SJCRH30 (cell line): ENCODE data around the gene BCL11B. TPM values are rescaled to one million over a fixed set of nuclear protein-coding genes. Genes with fewer than 3 reads are reported as not detected.

Experiments
- DNase-seq, 2 experiments: peaks; one replicate each; pipeline ENCODE4 v3.0.0-alpha.2; 2015 to 2020
- H3K27ac ChIP-seq: fragments of 250-450 bp; sonication (Bioruptor Pico); 2 replicates; pipeline ENCODE4 v1.5.1; 2020; ENCODE audit warnings: mild to moderate bottlenecking, moderate library complexity
- H3K27me3 ChIP-seq: fragments of 250-450 bp; sonication (Bioruptor Pico); 2 replicates; pipeline ENCODE4 v1.5.1; 2020; ENCODE audit warnings: mild to moderate bottlenecking, moderate library complexity
- H3K36me3 ChIP-seq: fragments of 250-450 bp; sonication (Bioruptor Pico); 2 replicates; pipeline ENCODE4 v1.5.1; 2020; ENCODE audit warnings: mild to moderate bottlenecking, moderate library complexity
- H3K4me1 ChIP-seq: fragments of 250-450 bp; sonication (Bioruptor Pico); 2 replicates; pipeline ENCODE4 v1.5.1; 2020; ENCODE audit warnings: mild to moderate bottlenecking, moderate library complexity
- H3K4me3 ChIP-seq: fragments of 250-450 bp; sonication (Bioruptor Pico); 2 replicates; pipeline ENCODE4 v1.5.1; 2020; ENCODE audit warnings: mild to moderate bottlenecking, moderate library complexity
- H3K9me3 ChIP-seq: fragments of 250-450 bp; sonication (Bioruptor Pico); replicated peaks from 2 replicates; pipeline ENCODE4 v1.5.1; 2020; ENCODE audit warnings: mild to moderate bottlenecking, moderate library complexity
- total RNA-seq: library from RNA; depleted of rRNA; stranded (reverse); fragments of >200 nt; shearing (Covaris generic); gene quantifications from 2 replicates; pipeline ENCODE4 v1.2.3, GENCODE V29; 2014

The BCL11B gene
- total RNA-seq, 1 experiment from 2014 or later, result 2.2 TPM

DNA sequence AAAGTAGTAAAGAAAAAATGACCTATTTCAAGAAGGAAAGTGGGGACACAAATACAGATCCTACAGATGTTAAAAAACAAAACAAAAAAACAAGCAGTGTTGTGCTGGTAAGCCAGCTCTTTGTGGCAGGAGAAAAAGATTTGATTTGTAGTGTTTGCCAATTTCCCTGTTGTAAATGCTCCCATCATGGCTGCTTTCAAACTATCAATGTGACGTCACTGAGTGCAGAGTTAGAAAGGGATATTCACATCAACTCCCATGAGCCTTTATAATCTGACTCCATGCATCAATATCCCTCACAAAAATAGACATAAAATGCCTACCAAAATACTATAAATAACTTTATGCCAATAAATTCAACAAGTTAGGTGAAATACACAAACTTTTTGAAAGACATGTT, 32.2 kb upstream of the BCL11B start:
- no peak overlapping the region for H3K27ac ChIP-seq
- no peaks in the 10 kb centered on the region for H3K9me3 ChIP-seq
- no peaks in the 10 kb centered on the region for H3K36me3 ChIP-seq
- H3K4me1 ChIP-seq, result no peaks in the 10 kb centered on the region
- H3K4me3 ChIP-seq, result no peak overlapping the region
- DNase-seq, result no peak
- no peaks in the 10 kb centered on the region for H3K27me3 ChIP-seq

DNA sequence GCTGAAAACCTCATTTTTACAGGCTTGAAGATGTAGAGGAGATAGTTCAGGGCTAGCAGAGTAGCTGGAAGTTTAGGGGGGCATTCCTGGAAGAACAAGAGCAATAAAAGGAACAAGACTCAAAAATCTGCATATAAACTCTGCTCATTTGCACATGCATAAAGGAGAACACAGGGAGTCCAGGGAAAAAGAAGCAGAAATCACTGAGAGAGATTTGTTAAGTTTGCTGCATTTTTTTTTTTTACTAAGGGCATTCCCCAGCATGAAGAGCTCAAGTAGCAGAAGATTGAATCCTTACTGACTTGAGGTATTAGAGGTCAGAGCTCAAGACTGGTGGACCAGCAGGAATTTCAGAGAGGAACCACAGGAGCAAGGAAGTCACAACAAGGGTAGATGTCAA, 28.2 kb upstream of the BCL11B start:
- no peaks in the 10 kb centered on the region for H3K27me3 ChIP-seq
- no peaks in the 10 kb centered on the region for H3K9me3 ChIP-seq
- H3K4me3 ChIP-seq, result no peak overlapping the region
- no peak for DNase-seq
- H3K36me3 ChIP-seq, result no peaks in the 10 kb centered on the region
- H3K27ac ChIP-seq, result no peak overlapping the region
- no peaks in the 10 kb centered on the region for H3K4me1 ChIP-seq

DNA sequence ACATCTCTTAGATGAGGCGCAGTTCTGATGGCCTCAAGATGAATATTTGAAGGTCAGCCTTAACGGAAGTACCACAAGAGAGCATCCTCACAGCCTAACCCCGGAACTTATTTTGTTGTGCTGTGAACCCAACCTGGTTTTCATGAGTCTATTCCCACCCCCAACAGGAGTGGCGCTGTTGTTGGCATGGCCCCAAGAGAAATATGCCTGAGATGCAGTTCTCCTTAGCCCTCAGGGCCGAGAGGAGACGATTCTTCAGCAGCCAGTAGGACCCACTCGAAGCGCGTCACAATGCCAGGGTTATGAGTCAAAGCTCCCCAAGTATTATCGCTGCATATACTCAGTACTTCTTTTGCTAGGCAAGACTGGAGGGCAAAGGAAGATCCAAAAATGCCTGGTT, 24.5 kb upstream of the BCL11B start:
- Histone ChIP-seq H3K27ac (no peak overlapping the region), H3K4me1 (no peaks in the 10 kb centered on the region; the same call in 1 of the 2 replicates), H3K36me3 (no peaks in the 10 kb centered on the region), H3K9me3 (0 out of 2 replicates have a peak, but pooled peaks cover 3% of the 10 kb centered on the region), H3K4me3 (no peak overlapping the region), H3K27me3 (no peaks in the 10 kb centered on the region)
- no peak for DNase-seq

DNA sequence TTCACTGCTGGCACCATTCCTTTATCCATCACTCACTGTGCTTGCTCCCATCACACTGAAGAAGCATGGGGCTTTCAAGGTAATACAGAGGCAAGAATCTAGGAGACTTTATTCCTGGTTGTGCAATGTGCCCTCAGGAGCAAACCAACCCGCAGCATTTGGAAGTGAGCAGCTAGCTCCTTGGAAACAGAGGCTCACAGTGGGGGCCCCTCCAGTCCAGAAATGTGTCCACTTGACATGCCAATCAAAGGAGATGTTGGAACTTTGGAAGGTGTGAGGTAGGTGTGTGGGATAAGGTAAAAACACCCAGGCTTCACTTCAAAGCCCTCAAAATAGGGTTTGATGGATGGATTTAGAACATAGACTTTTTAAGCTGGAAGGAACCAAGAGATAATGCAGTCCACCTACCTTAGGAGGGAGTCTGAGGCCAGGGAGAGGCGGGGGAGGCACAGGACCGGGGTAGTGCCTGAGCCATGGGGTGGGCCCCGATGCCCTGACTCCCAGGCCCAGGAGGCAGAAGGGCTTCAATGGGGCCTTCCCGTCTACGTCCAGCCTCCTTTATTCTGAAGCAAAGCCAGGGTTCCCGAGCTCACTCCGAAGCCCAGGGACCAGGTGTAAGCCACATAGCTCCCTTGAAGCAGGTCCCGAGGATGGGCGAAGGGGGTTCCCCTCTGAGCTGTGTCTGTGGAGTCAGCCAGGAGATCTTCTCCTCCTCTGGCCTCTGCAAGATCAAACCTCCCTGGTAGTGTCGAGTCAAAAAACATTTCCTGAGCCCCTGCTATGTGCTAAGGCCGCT, 17.6 kb upstream of the BCL11B start:
- no peak for DNase-seq
- Histone ChIP-seq H3K4me3 (no peak overlapping the region), H3K27me3 (no peaks in the 10 kb centered on the region), H3K27ac (no peak overlapping the region), H3K36me3 (no peaks in the 10 kb centered on the region), H3K4me1 (no peaks in the 10 kb centered on the region; the same call in 1 of the 2 replicates), H3K9me3 (0 out of 2 replicates have a peak, but pooled peaks cover 3% of the 10 kb centered on the region)

DNA sequence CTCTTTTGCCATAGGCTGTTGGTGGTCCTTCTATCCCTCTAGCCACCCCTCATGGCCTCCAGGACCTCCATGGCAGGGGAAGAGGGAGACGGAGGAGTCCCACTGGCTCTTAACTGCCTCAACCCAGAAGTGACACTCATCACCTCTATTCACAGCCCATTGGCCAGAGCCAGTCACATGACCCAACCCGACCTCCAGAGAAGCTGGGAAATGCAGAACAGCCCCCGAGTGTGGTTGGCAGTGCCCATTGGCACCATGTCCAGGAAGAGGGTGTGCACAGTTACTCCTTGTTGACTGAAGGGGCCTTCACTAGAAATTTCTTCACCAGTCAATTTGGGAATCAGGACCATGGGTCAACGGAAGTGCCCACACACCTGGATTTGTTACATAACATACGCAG, 17.0 kb upstream of the BCL11B start:
- no peaks in the 10 kb centered on the region for H3K36me3 ChIP-seq
- no peak overlapping the region for H3K27ac ChIP-seq
- H3K27me3 ChIP-seq, result no peaks in the 10 kb centered on the region
- H3K4me3 ChIP-seq, result no peak overlapping the region
- 0 out of 2 replicates have a peak, but pooled peaks cover 3% of the 10 kb centered on the region for H3K9me3 ChIP-seq
- DNase-seq, result no peak
- H3K4me1 ChIP-seq, result no peaks in the 10 kb centered on the region

DNA sequence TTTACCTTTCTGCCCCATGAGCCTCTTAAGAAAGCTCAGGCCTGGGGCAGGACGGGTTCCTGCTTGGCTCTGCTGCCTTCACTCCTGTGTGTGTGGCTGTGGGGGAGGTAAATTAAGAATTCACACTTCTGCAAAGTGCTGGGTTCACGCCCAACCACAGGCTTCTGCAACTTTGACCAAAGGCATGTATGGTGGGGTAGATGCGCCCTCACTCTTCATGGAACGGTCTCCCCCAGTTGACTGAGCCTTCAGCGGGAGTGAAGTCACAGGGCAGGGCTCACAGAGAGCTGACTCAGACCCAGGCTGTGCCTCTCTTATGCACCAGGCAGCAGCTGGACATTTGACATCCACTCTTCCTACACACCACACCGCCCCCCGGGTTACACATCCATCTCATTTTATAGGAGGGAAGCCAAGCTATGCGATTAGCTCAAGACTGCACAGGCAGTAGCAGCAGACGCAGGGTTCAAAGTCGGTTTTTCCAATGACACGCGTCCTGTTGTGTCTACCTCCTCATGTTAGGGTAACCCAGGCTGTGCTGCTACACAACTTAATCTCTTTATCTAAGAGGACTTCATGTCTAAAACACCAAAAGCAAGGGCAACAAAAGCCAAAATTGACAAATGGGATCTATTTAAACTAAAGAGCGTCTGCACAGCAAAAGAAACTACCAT, 15.4 kb upstream of the BCL11B start:
- no peaks in the 10 kb centered on the region for H3K36me3 ChIP-seq
- no peak overlapping the region for H3K4me3 ChIP-seq
- no peaks in the 10 kb centered on the region for H3K4me1 ChIP-seq
- H3K9me3 ChIP-seq, result no peaks in the 10 kb centered on the region
- no peak overlapping the region for H3K27ac ChIP-seq
- no peak for DNase-seq
- H3K27me3 ChIP-seq, result no peaks in the 10 kb centered on the region

DNA sequence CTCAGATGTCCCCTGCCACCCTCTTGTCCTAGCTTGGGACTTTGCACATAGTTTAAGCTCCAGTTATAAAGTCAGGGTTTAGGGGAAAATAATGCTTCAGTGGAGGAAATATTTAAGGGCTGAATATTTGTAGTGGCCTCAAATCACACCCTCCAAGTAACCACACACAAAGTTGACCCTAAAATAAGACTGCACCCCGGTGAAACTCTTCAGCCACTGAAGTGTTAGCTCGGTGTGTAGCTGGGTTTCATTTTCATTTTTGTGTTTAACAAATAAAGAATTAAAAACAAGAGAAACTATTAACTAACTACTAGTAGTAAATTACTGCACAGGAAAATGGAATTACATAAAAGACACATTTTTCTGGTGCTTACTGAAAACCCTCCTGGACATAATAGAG, 14.8 kb upstream of the BCL11B start:
- Histone ChIP-seq H3K36me3 (no peaks in the 10 kb centered on the region), H3K4me3 (no peak overlapping the region), H3K4me1 (no peaks in the 10 kb centered on the region), H3K27me3 (no peaks in the 10 kb centered on the region), H3K27ac (no peak overlapping the region), H3K9me3 (no peaks in the 10 kb centered on the region)
- DNase-seq, result no peak

DNA sequence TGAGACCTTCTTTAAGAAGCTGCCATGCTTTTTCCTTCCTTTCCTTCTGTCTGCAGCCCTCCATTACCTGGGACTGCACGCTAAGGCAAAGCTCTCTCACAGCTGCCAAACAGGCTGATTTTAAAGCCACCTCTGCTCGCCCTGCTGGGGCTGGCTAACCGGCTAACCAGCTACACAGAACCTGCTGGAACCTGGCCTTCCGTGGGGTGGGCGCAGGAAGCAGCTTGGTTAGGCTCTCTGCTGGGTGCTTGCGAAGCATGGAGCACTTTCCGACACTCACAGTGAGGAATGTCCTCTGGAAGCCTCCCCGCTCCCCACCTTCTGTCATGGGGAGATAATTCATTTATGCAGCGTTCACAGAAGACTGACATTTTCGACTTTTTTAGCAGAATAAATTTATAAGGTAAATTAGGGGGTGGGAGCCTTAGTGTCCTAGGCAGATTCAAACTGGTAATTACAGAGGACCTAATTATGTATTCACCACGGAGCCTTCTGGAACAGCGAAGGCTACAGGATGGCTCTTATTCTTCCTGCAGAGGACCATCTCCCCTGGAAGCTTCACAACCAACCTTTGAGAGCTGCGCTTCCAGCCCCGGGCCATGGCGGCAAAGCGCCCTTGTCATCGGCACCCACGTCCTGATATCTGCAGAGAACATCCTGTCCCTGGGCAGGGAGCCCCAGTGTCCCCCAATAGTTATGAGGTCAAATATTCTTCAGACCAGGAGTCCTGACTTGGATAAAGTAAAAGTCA, 12.4 kb upstream of the BCL11B start:
- Histone ChIP-seq H3K9me3 (no peaks in the 10 kb centered on the region), H3K4me3 (no peak overlapping the region)

DNA sequence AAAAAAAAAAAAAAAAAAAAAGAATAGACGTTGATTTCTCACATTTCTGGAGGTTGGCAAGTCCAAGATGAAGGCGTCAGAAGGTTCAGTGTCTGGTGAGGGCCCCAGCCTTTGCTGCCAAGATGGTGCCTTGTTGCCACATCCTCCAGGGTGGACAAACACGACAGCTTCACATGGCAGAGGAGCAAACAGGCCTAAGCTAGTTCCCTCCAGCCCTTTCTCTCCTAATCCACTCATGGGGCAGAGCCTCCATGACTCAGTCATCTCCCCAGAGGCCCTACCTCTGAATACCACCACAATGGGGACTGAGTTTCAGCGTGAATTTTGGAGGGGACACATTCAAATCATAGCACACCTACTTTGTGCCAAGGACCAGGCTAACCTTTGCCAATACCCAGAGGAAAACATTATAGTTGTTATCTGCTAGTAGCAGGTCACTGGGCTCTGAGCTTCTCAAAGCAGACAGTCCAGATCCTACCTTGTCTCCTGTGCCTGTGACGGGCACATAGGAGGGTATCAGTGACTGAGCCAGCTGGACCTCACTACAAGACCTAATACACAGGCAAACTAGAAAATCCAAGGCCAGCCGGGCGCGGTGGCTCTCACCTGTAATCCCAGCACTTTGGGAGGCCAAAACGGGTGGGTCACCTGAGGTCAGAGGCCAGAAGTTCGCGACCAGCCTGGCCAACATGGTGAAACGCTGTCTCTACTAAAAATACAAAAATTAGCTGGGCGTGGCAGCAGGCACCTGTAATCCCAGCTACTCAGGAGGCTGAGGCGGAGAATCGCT, 10.5 kb upstream of the BCL11B start:
- Histone ChIP-seq H3K9me3 (no peaks in the 10 kb centered on the region), H3K4me1 (no peaks in the 10 kb centered on the region), H3K27me3 (0 out of 2 replicates have a peak, but pooled peaks cover 4% of the 10 kb centered on the region), H3K27ac (no peak overlapping the region), H3K4me3 (no peak overlapping the region), H3K36me3 (no peaks in the 10 kb centered on the region)
- DNase-seq, result no peak

More for the DNA sequence above, 12.4 kb upstream of the BCL11B start:
- Histone ChIP-seq H3K27me3 (0 out of 2 replicates have a peak, but pooled peaks cover under 1% of the 10 kb centered on the region), H3K27ac (no peak overlapping the region), H3K36me3 (no peaks in the 10 kb centered on the region), H3K4me1 (no peaks in the 10 kb centered on the region)
- no peak for DNase-seq

DNA sequence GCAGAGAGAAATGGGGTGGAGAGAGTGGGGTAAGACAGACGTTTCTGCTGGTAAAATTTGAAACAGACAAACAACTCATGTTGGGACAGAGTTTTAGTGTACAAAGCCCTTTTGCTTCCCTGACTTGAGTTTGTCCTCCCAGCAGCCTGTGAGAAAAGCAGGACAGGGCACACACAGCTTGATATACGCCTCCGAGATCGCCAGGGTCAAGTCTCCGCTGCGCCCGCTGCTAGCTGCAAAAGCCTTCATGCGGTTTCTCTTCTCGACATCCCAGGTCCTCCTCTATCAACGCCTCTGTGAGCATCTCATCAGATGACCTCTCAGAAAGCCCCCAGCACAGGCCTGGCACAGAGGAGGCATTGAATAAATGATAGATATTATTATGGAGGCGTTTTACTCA, 9.4 kb upstream of the BCL11B start:
- Histone ChIP-seq H3K4me1 (no peaks in the 10 kb centered on the region), H3K27me3 (peaks cover 4% of the 10 kb centered on the region; the same call in 1 of the 2 replicates), H3K36me3 (no peaks in the 10 kb centered on the region), H3K9me3 (no peaks in the 10 kb centered on the region), H3K27ac (no peak overlapping the region), H3K4me3 (no peak overlapping the region)
- no peak for DNase-seq

DNA sequence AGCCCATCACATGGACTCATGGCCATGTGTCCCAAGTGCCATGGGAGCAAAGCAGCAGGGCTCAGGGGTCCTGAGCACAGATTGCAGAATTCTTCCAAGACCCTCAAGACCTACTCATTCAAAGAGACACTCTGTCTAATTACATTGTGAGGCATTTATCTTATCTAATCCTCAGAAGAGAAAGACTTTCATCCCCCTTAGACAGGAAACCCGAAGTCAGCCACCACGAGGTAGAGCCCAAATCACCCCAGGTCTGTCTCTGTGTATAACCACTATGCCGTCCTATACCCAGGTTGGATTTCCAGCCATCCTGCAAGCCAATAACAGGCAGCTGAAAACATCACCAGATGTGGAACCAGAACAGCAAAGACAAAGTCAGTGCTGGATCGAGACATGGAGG, 8.9 kb upstream of the BCL11B start:
- Histone ChIP-seq H3K9me3 (no peaks in the 10 kb centered on the region), H3K4me3 (no peak overlapping the region), H3K36me3 (no peaks in the 10 kb centered on the region), H3K27me3 (peaks cover 4% of the 10 kb centered on the region; the same call in 1 of the 2 replicates), H3K4me1 (no peaks in the 10 kb centered on the region), H3K27ac (no peak overlapping the region)
- no peak for DNase-seq

DNA sequence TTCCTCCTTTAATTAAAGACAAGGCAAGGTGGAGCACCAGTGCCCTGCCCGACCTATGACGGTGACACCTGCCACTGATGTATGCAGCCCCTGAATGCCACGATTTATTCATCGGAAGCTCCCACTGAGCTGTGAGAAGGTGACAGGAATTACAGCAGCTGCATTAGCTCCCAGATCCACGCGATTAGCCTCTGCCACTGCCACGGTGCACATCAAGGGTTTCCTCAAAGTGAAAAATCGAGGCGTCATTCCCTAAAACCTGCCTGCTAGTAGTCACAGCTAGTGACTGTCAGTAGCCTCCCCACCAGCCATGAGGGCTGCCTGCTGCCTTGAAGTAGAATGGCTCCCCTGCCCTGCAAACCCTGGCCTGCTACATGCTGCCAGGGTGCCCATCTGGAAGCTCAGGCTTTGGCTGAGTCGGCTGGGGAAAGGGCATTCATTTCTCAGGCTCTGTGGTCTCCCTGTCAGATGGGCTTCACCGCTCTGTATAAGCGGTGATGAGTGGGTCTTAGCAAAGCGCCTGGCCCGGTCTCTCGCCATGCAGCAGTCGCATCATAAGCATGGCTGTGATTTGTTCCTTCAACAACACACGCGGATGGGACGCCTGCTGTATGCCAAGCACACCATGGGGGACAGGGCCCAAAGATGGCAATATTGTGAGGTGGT, 8.2 kb upstream of the BCL11B start:
- Histone ChIP-seq H3K4me3 (no peak overlapping the region), H3K36me3 (no peaks in the 10 kb centered on the region), H3K4me1 (no peaks in the 10 kb centered on the region), H3K27ac (no peak overlapping the region), H3K27me3 (peaks cover 4% of the 10 kb centered on the region; the same call in 1 of the 2 replicates), H3K9me3 (no peaks in the 10 kb centered on the region)
- no peak for DNase-seq

DNA sequence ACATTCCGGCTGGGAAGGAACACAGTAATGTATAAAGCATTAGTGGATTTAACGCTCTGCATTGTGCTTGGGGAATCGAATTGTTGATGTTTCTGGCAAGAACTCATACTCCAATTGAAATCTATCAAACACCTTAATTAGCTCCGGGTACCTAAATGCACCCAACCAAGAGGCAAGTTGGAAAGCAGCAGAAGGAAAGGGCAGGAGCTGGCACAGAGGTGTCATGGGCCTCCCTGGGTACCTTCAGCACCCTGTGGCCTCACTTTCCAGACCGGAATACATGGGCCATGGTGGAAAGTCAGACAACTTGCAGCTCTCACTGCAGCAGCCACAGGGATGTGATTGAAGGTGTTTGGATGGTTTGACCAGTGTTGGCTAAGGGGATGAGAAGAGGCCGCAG, 6.8 kb upstream of the BCL11B start:
- Histone ChIP-seq H3K36me3 (no peaks in the 10 kb centered on the region), H3K4me1 (no peaks in the 10 kb centered on the region), H3K27ac (no peak overlapping the region), H3K4me3 (no peak overlapping the region), H3K9me3 (no peaks in the 10 kb centered on the region), H3K27me3 (peaks cover 4% of the 10 kb centered on the region; the same call in 1 of the 2 replicates)
- no peak for DNase-seq

DNA sequence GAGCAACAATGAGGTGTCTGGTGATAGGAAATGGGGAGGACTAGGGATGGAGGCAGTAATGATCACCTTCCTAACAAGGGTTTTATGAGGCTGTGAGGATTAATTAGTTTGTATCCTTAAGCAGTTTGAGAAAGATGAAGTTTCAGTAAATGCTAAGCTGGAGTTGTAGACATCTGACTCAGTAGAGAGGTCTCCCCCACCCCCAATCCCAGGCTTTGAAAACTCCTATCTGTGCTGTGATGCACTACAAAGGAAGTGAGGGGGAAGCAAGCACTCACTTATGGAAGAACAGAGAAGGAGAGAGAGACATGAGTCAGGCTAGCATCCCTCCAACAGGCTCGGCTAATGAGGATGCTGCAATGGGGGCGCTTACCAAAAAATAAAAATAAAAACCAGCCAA, 5.5 kb upstream of the BCL11B start:
- H3K36me3 ChIP-seq, result no peaks in the 10 kb centered on the region
- H3K27ac ChIP-seq, result no peak overlapping the region
- H3K9me3 ChIP-seq, result no peaks in the 10 kb centered on the region
- no peaks in the 10 kb centered on the region; the same call in 1 of the 2 replicates for H3K4me1 ChIP-seq
- no peak for DNase-seq
- H3K4me3 ChIP-seq, result no peak overlapping the region
- H3K27me3 ChIP-seq, result peaks cover 4% of the 10 kb centered on the region; the same call in 1 of the 2 replicates
